HG02852 (cell line): ENCODE measurements around the gene CDH16.
"Not testable (repeated sequence)": the region's sequence is repeated elsewhere in the genome, so short reads cannot be mapped to it uniquely, and the experiment has no call there.

ENCODE experiments used
- ATAC-seq: cut with Tn5 transposase; IDR thresholded peaks from one replicate; pipeline ENCODE4 v1.9.1; 2021; ENCODE audit warnings: mild to moderate bottlenecking, moderate library complexity; ENCODE audit not compliant: unreplicated experiment

Gene CDH16

DNA sequence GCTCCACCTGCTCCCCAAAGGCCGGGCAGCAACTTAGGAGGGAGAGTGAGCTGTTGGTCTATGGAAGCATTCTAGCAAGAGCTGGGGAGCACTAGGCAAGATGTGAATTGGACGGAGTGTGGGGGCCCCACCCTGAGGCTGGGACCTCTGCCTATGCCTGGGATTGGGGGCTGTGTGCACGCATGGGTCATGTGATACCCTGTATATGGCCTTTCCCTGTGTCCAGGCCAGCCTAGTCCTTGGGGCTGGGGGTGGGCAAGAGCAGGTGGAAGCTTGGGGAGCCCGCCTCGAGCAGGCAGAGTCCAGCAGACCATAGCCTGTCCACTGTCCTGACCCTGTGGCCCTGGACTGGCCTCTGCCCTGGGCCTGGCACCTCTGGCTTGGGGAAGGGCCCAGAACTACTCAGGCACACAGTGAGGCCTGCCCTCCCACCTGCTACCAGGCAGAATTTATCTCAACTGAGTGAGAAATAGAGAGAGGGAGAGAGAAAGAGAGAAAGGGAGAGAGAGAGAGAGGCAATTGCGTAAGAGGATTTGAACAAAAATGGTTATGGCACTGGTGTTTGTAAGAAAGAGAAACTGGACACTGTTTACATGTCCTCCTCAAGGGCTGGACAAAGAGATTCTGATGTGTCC lies 19.3 kb downstream of the CDH16 start:
- ATAC-seq: no peak

DNA sequence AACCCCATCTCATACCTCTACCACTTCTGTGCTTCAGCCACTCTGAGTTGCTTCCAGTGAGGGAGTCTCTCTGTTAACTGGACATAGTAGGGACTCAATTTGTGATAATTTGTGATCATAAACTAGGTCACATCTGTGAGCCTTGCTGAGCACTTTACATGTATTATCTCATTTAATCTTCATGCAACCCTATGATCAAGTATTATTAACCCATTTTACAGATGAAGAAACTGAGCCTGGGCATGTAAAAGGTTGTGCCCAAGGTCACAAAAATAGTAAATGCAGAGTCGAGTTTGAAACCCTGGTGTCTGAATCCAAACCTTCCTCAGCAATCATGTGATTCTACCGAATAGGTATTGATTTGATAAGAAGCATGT lies 19.8 kb downstream of the CDH16 start:
- no peak for ATAC-seq

DNA sequence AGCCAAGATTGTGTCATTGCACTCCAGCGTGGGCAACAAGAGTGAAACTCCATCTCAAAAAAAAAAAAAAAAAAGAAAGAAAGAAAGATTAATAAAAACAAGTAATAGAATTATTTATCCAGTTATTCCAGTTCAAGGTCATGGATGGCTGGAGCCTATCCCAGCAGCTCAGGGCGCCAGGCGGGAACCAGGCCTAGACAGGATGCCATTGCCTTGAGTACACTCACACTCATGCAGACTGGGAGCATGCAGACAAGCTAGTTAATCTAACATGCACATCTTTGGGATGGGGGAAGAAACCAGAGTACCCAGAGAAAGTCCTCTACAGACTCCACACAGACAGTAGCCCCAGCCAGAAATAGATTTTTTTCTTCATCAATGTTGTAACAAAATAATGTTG lies 20.5 kb downstream of the CDH16 start:
- no peak for ATAC-seq

DNA sequence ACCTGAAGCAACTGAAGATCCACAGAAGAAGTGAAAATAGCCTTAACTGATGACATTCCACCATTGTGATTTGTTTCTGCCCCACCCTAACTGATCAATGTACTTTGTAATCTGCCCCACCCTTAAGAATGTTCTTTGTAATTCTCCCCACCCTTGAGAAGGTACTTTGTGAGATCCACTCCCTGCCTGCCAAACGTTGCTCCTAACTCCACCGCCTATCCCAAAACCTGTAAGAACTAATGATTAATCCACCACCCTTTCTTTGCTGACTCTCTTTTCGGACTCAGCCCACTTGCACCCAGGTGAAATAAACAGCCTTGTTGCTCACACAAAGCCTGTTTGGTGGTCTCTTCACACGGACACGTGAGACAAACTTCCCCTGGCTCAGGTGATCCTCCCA lies 22.0 kb downstream of the CDH16 start:
- not testable (repeated sequence) for ATAC-seq

DNA sequence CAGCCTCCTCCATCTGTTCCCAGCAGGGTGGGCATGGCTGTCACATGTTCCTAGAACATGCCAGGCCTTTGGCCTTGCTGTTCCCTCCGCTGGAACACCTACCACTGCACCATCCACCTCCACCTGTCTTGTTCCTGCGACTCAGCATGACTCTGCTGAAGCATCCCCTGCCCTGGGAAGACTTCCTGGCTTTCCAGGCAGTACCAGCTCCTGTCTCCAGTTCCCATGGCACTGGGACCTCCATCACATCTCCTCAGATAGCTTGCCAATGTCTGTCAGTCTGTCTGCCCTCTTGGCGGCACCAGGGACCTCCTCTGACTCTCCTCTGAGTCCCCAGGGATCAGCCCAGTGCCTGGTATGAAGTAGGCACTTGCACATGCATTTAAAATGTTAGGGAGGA lies 22.7 kb downstream of the CDH16 start:
- no peak for ATAC-seq

DNA sequence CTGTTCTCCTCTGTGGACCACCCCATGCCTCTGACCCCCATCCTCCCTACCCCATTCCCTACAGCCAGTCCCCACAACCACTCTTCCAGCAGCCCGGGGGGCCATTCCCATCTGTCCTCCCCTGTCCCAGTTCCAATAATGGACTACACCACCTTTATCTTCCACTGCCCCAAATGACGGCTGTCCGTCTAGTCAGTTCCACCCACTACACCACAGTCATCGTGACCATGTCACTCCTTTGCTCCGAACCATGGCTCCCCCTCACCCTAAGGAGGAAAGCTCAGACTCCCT lies 23.1 kb downstream of the CDH16 start:
- no peak for ATAC-seq

DNA sequence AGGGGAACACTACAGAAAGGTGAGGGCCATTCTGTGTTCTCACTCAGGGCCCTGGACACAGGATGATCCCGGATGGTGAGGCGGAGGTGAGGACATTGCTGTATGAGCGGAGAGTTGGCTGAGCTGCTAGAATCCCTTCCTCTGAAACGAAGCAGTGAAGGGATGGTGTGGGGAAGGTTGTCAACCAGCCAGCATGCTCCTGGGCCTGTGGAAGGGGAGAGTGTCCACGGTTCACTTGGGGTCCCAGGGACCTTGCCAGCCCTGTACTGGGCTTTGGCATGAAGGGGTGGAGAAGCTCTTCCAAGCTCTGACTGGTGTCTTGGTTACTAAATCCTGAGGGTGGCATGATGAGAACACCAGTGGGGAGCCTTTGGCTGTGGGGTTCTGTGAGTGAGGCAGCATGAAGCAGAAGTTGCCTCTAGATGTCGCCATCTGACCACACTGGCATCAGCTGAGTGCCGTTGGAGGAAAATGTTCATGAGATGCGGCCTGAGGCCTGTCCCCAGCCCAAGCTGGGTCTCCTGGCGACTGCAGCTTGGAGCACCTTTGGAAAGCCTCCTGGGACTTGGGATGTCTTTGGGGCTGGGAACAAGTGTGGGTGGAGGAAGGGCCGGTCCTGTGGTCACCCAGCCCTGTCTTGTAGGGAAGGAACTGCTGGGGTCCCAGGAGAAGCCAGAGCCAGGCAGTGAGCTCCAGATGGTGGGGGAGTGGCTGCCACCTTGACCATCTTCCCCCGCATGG lies 23.6 kb downstream of the CDH16 start:
- ATAC-seq: no peak

DNA sequence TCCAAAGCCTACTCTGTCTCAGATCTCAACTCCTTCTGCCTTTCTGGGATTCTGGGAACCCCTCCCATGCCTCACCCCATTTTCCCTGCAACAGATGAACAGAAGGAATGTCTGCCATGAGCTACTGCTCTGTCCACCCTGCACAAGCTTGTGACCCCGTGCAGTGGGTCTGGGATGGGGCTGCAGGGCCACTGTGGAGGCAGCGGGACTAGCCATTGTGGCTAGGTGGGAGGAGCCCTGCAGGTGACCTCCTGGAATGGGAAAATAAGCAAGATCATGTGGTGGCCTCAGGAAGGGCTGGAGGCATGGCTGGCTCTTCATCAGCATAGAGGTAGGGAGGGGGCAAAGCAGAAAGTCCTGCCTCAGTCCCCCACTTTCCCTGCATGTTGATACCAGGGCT lies 24.6 kb downstream of the CDH16 start:
- ATAC-seq: no peak

DNA sequence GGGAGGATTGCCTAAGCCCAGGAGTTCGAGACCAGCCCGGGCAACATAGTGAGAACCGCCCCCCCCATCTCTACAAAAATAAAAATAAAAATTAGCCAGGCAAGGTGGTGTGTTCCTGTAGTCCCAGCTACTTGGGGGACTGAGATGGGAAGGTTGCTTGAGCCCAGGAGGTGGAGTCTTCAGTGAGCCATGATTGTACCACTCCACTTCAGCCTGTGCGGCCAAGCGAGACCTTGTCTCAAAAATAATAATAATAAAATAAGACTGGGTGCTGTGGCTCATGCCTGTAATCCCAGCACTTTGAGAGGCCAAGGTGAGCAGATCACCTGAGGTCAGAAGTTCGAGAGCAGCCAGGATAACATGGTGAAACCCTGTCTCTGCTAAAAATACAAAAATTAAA lies 26.9 kb downstream of the CDH16 start:
- no peak for ATAC-seq

DNA sequence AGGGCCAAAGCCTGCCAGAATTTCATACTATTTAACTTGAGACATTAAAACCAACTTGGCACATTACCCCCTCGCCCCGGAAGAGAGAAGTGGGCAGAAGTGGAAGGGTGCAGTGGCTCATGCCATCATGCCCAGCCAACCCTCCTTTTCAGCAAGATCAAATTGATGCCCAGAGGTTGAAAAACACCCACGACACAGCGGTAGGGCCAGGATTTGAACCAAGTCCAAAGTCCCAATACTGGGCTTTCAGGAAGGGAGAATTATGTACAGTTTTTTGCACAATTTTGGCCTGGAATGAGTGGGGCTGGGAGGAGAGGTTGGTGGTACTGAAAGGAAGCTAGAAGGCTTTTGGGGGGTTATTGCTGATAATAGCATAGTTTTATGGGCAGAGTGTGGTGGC lies 27.3 kb downstream of the CDH16 start:
- ATAC-seq: no peak

DNA sequence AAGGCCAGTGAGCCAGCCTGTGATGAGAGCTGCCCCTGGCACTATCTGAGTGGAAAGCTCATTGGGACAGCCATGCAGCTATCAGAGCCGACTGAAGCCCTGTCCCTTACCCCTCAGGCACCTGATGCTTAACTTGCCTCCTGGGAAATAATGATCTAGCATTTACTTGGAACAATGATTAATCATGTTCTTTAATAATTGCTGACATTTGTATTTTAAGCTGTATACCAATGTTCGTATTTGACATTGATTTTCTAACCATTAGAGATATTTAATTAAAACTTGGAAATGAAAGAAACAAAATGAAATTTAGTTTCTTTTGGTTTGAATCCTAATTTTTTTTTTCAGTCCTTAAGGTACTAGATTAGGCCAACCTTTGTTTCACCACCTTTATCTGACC lies 27.9 kb downstream of the CDH16 start:
- no peak for ATAC-seq

DNA sequence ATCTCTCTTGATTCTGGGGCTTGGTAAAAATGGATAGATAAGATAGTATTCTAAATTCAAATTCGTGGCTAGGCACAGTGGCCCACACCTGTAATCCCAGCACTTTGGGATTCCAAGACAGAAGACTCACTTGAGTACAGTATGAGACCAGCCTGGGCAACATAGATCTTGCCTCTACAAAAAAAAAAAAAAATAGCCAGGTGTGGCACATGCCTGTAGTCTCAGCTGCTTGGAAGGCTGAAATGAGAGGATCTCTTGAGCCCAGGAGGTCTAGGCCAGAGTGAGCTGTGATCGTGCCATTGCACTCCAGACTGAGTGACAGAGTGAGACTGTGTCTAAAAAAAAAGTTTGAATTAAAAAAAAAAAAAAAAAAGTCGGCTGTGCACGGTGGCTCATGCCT lies 29.1 kb downstream of the CDH16 start:
- no peak for ATAC-seq

DNA sequence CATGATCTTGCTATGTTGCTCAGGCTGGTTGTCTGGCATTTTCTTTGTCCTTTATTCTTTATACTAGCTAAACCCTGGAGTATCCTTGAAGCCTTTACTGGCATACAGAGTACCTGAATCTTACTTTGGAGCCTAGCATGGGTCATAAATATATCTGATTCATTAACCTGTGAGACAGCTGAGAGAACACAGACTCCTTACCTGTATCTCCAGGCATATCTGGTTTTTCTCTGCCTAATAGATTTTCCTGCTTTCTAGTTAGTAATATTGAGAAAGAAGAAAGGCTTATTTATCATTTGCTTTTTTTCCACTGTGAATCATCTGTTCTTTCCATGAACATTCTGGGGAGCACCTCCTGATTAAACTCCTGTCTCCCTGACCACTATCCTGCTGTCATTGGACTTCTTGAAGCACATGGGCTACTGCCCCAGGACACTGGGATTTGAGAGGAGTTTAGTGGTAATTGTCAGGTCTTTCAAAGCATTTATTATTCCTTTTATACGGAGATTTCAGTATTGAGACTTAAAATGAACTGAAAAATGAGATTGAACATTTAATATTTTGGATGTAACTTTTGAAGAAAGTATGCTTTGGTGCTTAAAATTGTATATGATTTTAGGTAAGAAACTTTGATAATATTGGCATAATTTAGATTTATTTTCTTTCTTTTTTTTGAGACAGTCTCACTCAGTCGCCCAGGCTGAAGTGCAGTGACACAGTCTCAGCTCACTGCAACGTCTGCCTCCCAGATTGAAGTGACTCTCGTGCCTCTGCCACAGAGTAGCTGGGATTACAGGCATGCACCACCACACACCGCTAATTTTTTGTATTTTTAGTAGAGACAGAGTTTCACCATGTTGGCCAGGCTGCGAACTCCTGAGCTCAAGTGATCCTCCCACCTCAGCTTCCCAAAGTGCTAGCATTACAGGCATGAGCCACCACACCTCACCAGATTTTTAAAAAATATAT lies 29.8 kb downstream of the CDH16 start:
- ATAC-seq: no peak

DNA sequence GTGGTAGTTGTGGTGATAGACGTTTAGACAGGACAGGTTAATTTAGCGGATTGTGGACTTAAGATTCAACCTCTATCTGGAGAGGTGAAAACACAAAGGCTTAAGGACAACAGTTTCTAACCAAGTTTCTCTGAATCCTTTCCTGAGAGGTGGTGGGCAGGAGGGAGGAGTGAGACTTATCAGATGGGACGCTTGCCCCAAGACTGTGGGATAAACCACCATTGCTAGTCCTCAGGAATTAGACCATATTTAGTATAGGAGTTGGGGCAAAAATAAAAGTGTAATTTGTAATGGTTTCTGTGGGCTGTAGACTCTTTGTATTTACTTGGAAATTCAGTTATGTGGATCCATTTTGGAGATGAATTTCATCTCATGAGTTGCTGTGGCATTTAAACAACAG lies 31.8 kb downstream of the CDH16 start:
- ATAC-seq: no peak

DNA sequence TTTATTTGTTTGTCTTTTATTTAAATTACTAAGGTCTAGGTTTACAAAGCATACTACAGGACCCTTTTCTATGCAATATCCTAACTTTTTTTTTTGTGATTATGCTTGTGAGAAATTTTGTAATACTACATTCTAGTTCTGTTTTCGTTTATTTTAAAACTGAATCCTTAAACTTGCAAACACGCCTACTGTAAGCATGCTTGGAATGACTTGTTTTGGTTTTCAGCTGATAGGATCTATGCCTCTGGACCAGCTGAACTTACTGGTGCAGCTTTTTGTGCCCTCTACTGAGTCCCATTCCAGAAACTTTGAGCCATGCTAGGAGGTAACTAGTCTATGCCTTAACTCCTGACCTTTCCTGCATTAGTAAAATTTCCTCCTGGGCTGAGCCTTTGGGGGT lies 32.4 kb downstream of the CDH16 start:
- ATAC-seq: no peak

DNA sequence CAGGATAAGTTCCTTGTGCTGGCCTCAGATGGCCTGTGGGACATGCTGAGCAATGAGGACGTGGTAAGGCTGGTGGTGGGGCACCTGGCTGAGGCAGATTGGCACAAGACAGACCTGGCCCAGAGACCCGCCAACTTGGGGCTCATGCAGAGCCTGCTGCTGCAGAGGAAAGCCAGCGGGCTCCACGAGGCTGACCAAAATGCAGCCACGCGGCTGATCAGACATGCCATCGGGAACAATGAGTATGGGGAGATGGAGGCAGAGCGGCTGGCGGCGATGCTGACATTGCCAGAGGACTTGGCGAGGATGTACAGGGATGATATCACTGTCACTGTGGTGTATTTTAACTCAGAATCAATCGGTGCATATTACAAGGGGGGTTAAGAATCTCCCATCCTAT lies 33.2 kb downstream of the CDH16 start:
- ATAC-seq: no peak

DNA sequence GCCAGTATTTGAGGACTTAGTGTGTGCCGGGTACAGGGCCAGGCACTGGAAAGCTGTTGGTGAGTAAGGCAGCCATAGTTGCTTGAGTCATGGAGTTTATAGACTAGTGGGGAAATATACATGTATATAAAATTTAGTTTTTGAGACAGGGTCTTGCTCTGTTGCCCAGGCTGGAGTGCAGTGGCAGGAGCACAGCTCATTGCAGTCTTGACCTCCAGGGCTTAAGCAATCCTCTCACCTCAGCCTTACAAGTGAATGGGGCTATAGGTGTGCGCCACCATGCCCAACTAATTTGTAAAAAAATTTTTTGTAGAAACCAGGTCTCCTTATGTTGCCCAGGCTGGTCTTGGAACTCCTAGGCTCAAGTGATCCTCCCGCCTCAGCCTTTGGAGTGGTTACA lies 36.0 kb downstream of the CDH16 start:
- no peak for ATAC-seq

DNA sequence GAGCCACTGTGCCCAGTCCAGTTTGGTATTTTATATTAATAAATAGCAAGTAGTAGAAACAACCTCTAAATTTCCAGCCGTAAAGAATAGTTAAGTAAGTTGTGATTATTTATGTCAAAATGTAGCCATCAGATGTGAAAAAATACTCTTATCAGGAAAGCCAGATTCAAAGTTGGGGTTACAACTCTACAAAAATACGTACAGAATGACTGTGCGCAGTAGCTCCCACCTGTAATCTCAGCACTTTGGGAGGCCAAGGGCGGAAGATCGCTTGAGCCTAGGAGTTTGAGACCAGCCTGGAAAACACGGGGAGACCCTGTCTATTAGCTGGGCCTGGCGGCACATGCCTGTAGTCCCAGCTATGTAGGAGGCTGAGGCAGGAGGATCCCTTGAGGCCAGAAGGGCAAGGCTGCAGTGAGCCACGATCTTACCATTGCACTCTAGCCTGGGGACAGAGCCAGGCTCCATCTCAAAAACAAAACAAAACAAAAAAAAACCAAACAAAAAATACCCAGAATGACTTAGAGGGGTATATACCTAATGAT lies 36.6 kb downstream of the CDH16 start:
- ATAC-seq: no peak

DNA sequence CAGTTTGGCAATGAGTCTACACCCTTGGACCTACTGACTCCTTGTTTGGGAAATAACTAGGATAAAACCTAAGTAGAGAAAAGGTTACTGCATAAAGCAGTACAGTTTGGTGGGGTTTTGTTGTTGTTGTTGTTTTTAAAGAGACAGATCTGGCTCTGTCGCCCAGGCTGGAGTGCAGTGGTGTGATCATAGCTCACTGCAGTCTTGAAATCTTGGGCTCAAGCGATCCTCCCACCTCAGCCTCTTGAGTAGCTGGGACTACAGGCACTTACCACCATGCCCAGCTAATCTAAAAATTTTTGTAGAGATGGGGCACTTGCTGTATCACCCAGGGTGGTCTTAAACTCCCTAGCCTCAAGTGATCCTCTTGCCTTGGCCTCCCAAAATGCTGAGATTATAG lies 37.1 kb downstream of the CDH16 start:
- no peak for ATAC-seq

DNA sequence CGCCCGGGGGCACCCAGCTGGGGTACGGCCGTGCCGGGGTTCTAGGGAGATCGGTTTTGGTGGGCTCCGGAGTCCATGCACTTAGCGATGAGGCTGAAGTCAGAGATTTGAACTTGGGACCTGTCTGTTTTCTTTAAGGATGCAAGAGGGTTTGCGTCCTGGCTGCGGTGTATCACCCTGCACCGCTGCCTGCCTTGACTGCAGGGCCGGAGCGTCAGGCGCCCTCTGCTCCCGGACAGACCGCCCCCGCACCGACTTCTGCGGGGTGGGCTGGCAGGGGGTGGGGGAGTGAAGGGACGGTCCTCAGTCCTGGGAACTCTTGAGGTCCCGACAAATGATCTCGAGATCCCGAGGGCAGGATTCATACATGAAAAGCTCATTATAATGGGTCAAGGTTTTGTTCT lies 37.7 kb downstream of the CDH16 start:
- peak; percentile 4 for ATAC-seq

DNA sequence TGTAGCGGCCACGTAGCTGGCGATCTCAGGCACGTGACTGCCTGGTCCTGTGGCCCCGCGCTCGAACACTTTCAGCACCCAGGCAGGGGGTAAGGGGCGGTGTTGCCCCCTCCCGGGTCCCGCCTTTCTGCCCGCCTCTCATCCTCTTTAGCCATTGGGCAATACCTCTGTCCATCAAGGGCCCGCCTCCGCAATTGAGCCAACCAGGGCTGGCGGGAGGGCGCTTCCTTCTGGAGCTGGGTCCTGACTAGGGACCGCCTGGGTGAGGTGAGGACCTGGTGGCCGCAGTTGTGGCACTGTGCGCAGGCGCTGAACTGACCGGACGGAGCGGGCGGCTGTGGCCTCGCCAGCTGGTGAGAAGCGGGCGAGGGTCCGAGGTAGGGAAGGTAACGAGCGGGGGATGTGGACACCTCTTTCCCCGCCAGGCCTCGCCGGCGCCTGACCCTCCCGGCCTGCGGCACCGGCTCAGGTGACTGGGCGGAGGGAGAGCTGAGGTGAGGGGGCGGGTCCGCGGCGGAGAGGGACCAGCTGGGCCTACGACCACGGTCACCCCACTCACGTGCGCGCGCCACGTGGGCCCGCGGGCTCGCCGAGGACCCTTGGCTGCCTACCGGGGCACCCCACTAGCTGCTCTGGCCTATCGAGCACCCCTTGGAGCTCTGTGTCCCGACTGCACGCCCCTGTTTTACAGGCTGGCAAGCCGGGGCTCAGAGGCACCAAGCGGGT lies 38.2 kb downstream of the CDH16 start, which contains the start of gene PDP2:
TSS of gene PDP2 (plus strand) at position 228 of the 726 bp plus-strand sequence. CDS start 3,770 bp downstream, outside the sequence.
- ATAC-seq: peak; percentile 94
